Mammary epithelial cell (primary cell): ENCODE results near the gene SOBP.

Experiments
- CTCF ChIP-seq, 2 donors: IDR thresholded peaks in 1 of 2; conservative IDR thresholded peaks in 1 of 2; 2 replicates each; pipeline ENCODE4 v1.5.1; 2011 to 2012; ENCODE audit warnings: inconsistent platforms in 2 of 2, low read length in 2 of 2, mild to moderate bottlenecking in 2 of 2, control low read depth in 1 of 2, low read depth in 1 of 2; ENCODE audit not compliant: insufficient read depth in 1 of 2; ENCODE audit errors: extremely low read depth in 1 of 2
- EZH2 ChIP-seq: IDR thresholded peaks from 2 replicates; pipeline ENCODE4 v1.6.1; 2012; ENCODE audit warnings: low read length, inconsistent platforms, borderline replicate concordance

GRCh38 chr6:107443608-107444267 lies 46.2 kb upstream of the SOBP start:
- TF ChIP-seq CTCF (conservative IDR thresholded peaks at IDR 0.05 in 1 of 2, IDR thresholded peaks at IDR 0.05 in 1 of 2; ENCODE audit: extremely low read depth in 1 of 2, insufficient read depth in 1 of 2, low read depth in 1 of 2, low read length in 2 of 2), result no peak
- TF ChIP-seq EZH2, result no peak
